Calu3 (cell line): ENCODE measurements around the gene LDAH. TPM values are rescaled to one million over a fixed set of nuclear protein-coding genes. Genes with fewer than 3 reads are reported as not detected.

Experiments
- BruUV-seq: library from RNA; stranded (reverse); fragments of 400-500 nt; replicated peaks from 2 replicates; lab custom pipeline; 2021; lab: Mats Ljungman, UMichigan
- CTCF ChIA-PET: fragments of 300-600 bp; sonication (Branson Sonifier 250); formaldehyde crosslinking; loops from one replicate; lab custom pipeline; 2022; ENCODE audit warnings: antibody characterized with exemption; lab: Charles Lee
- DNase-seq: peaks from one replicate; pipeline ENCODE4 v3.0.0; 2022
- H3K27ac Mint-ChIP-seq: one replicate; pipeline ENCODE4 v1.8.0; 2022; ENCODE audit warnings: mixed read lengths; ENCODE audit not compliant: unreplicated experiment
- H3K27me3 Mint-ChIP-seq: one replicate; pipeline ENCODE4 v1.8.0; 2022; ENCODE audit warnings: mixed read lengths; ENCODE audit not compliant: unreplicated experiment
- H3K36me3 Mint-ChIP-seq: one replicate; pipeline ENCODE4 v1.8.0; 2022; ENCODE audit warnings: mild to moderate bottlenecking, moderate library complexity, mixed read lengths; ENCODE audit not compliant: insufficient read depth, unreplicated experiment
- H3K4me1 Mint-ChIP-seq: one replicate; pipeline ENCODE4 v1.8.0; 2022; ENCODE audit warnings: mild to moderate bottlenecking, low read depth, mixed read lengths; ENCODE audit not compliant: unreplicated experiment
- H3K4me3 Mint-ChIP-seq: one replicate; pipeline ENCODE4 v1.8.0; 2022; ENCODE audit warnings: mild to moderate bottlenecking, low read depth, moderate library complexity, mixed read lengths; ENCODE audit not compliant: unreplicated experiment
- H3K9me3 Mint-ChIP-seq: one replicate; pipeline ENCODE4 v1.8.0; 2022; ENCODE audit warnings: low read depth, mixed read lengths; ENCODE audit not compliant: unreplicated experiment
- CTCF ChIP-seq: fragments of 200-600 bp; IDR thresholded peaks from one replicate; pipeline ENCODE4 v1.8.0; 2022; ENCODE audit warnings: antibody characterized with exemption; ENCODE audit not compliant: unreplicated experiment
- intact Hi-C: fragments of 100-400 bp; cut with micrococcal nuclease; formaldehyde crosslinking; loops from one replicate; pipeline ENCODE4 v1.10.0; 2022; ENCODE audit not compliant: unreplicated experiment
- total RNA-seq: library from RNA; stranded (reverse); gene quantifications from 2 replicates; pipeline ENCODE4 v1.2.3, GENCODE V29; 2022

The LDAH gene
- total RNA-seq, 1 experiment from 2014 or later = 18.1 TPM

- peak; percentile 92 for TF ChIP-seq CTCF
- BruUV-seq = no TSS peak
These were observed 187.0 kb downstream of the LDAH start for GRCh38 chr2:20635675-20636584.

GRCh38 chr2:20635113-20635510 lies 187.8 kb downstream of the LDAH start:
- CTCF ChIA-PET = interaction anchor here (0.6 to 3.4 kb wide), 15 partner anchors 16 to 344 kb away, joined by 3 to 50 read pairs (median 7); partner anchors contain the start of genes HS1BP3 and RHOB
- no peak for TF ChIP-seq CTCF
- Mint-ChIP-seq H3K36me3 (peaks cover 30% of the 10 kb centered on the region), H3K27me3 (no peaks in the 10 kb centered on the region), H3K4me3 (peak overlapping the region; percentile 29), H3K9me3 (no peaks in the 10 kb centered on the region), H3K27ac (peak overlapping the region; percentile 49), H3K4me1 (peaks cover 29% of the 10 kb centered on the region)
- DNase-seq = peak; percentile 51
- intact Hi-C loops = loop anchor here (1.0 to 2.0 kb wide), 5 partner anchors 21 to 238 kb away; no protein-coding TSS in a partner anchor
- TSS peak; percentile 68 for BruUV-seq

More at GRCh38 chr2:20635675-20636584, 187.0 kb downstream of the LDAH start:
- Mint-ChIP-seq H3K27me3 (no peaks in the 10 kb centered on the region), H3K4me1 (peaks cover 29% of the 10 kb centered on the region), H3K4me3 (peak overlapping the region; percentile 29), H3K9me3 (no peaks in the 10 kb centered on the region), H3K27ac (peak overlapping the region; percentile 49), H3K36me3 (peaks cover 30% of the 10 kb centered on the region)
- CTCF ChIA-PET = interaction anchor here (0.6 to 3.4 kb wide), 9 partner anchors 119 to 257 kb away, joined by 3 to 50 read pairs (median 12); partner anchors contain the start of gene RHOB
- DNase-seq = peak; percentile 93
- intact Hi-C loops = loop anchor here (1.0 to 2.0 kb wide), 5 partner anchors 22 to 239 kb away; no protein-coding TSS in a partner anchor

- H3K36me3 Mint-ChIP-seq = peaks cover 30% of the 10 kb centered on the region
- CTCF ChIA-PET = interaction anchor here (0.6 to 3.4 kb wide), 26 partner anchors 9 to 645 kb away, joined by 3 to 50 read pairs (median 4); partner anchors contain the start of genes HS1BP3, RHOB and WDR35
- DNase-seq = peak; percentile 71
- intact Hi-C loops = loop anchor here (1.0 to 5.0 kb wide), 7 partner anchors 20 to 238 kb away; no protein-coding TSS in a partner anchor
- peaks cover 29% of the 10 kb centered on the region for H3K4me1 Mint-ChIP-seq
- TF ChIP-seq CTCF = no peak
- H3K9me3 Mint-ChIP-seq = no peaks in the 10 kb centered on the region
- peak overlapping the region; percentile 79 for H3K27ac Mint-ChIP-seq
- no TSS peak for BruUV-seq
- H3K27me3 Mint-ChIP-seq = no peaks in the 10 kb centered on the region
- H3K4me3 Mint-ChIP-seq = peak overlapping the region; percentile 29
These were observed 188.3 kb downstream of the LDAH start for GRCh38 chr2:20634507-20635112.

Other genes starting within 250 kb of the LDAH start
- 26.4 and 28.5 TPM in 2 replicates for gene HS1BP3, start 172.0 kb downstream of the LDAH start, total RNA-seq
- not detected in 2 replicates for gene GDF7, start 156.0 kb downstream of the LDAH start, total RNA-seq
- 0.05 TPM in 2 replicates for gene APOB, start 221.0 kb upstream of the LDAH start, total RNA-seq